GM18526 (cell line): ENCODE results near the gene COA7.

Experiments used
- POLR2A ChIP-seq: IDR thresholded peaks from 3 replicates; pipeline ENCODE4 v1.6.1; 2011; ENCODE audit not compliant: insufficient read length; ENCODE audit errors: extremely low read depth

COA7 gene

GRCh38 chr1:52679048-52679447, 19.1 kb downstream of the COA7 start:
- TF ChIP-seq POLR2A = no peak

GRCh38 chr1:52677076-52677806, 20.9 kb downstream of the COA7 start:
- no peak for TF ChIP-seq POLR2A

- TF ChIP-seq POLR2A = no peak
Measured at GRCh38 chr1:52676249-52676903, 21.8 kb downstream of the COA7 start.

- TF ChIP-seq POLR2A = no peak
Measured at GRCh38 chr1:52674497-52675384, 23.4 kb downstream of the COA7 start.

- no peak for TF ChIP-seq POLR2A
Measured at GRCh38 chr1:52673513-52673912, 24.6 kb downstream of the COA7 start.

- no peak for TF ChIP-seq POLR2A
Measured at GRCh38 chr1:52672946-52673345, 25.2 kb downstream of the COA7 start.

- no peak for TF ChIP-seq POLR2A
Measured at GRCh38 chr1:52670604-52671003, 27.5 kb downstream of the COA7 start.

GRCh38 chr1:52669696-52670095, 28.5 kb downstream of the COA7 start:
- TF ChIP-seq POLR2A = no peak

- TF ChIP-seq POLR2A = no peak
Measured at GRCh38 chr1:52668711-52669110, 29.4 kb downstream of the COA7 start.

- no peak for TF ChIP-seq POLR2A
Measured at GRCh38 chr1:52667984-52668383, 30.2 kb downstream of the COA7 start.

- no peak for TF ChIP-seq POLR2A
Measured at GRCh38 chr1:52667290-52667689, 30.9 kb downstream of the COA7 start.

GRCh38 chr1:52665006-52665941, 32.9 kb downstream of the COA7 start:
- no peak for TF ChIP-seq POLR2A

GRCh38 chr1:52663716-52664115, 34.4 kb downstream of the COA7 start:
- no peak for TF ChIP-seq POLR2A

- TF ChIP-seq POLR2A = no peak
Measured at GRCh38 chr1:52662645-52663313, 35.4 kb downstream of the COA7 start.
